AML-193 (cell line): ENCODE data around the gene SUGP2.

Experiments used
- DNase-seq, 2 experiments: peaks; one replicate each; lab custom pipeline; 2025; lab: John Stamatoyannopoulos, UW

The SUGP2 gene

DNA sequence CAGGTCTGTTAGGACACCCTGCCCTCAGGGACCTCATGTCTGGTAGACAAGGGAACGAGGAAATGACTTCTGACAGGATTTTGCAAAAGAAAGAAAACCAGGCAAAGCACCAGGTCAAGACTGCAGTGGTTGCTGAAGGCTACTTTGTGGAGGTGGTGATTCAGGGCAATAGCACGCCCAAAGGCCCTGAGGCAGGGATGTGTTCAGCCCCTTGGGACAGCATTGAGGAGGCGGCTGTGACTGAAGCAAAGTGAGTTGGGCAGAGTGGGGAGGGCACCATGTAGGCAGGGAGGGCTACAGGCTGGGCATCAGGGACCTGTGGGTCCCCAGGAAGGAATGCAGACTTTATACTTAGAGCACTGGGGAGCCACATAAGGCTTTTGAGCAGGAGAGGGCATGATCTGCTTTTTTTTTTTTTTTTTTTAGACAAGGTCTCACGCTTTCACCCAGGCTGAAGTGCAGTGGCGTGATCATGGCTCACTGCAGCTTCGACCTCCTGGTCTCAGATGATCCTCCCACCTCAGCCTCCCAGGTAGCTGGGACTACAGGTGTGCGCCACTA is 81.5 kb downstream of the SUGP2 start:
- DNase-seq = peak; percentile 13 to 21

- no peak for DNase-seq
Observed at GRCh38 chr19:18949858-18950257, 83.5 kb downstream of the SUGP2 start.

DNA sequence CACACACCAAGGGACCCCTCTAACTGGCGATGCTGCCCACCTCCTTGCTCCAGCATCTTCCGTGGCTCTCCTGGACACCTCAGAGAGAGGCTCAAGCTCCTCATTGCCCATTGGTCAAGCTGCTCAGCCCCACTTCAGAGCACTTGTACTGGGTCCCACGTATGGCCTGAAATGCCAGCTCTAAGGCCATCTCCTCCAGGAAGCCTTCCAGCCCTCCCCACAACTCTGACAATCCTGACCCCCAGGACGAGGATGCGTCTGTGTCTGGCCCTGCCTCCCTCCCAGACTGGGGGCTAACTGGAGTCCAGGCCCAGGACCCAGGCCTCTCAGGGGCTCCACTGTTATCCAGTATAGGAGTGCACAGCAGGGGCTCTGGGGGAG is 84.4 kb downstream of the SUGP2 start:
- no peak for DNase-seq

GRCh38 chr19:18948075-18948975 is 85.0 kb downstream of the SUGP2 start:
- no peak for DNase-seq

- DNase-seq = no peak
Observed at GRCh38 chr19:18946918-18947317, 86.4 kb downstream of the SUGP2 start.

DNA sequence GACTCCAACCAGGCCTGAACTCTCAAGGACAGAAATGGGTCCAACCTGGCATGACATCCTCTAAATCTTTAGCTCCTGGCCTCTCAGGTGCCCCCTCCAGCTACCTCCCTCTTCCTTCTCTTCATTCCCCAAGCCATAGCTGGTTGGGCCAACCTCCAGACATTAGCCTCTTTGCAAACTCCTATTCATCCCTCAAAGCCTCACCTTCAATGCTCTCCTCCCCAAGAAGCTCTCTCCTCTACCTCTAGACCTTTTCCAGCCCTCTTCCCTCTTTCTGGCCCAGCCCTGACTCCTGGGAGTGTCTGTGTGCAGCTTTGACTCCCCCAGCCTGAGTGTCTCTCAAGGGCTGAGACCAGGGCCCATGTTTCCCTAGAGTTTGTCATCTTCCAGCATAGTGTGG is 87.0 kb downstream of the SUGP2 start:
- DNase-seq = no peak

DNA sequence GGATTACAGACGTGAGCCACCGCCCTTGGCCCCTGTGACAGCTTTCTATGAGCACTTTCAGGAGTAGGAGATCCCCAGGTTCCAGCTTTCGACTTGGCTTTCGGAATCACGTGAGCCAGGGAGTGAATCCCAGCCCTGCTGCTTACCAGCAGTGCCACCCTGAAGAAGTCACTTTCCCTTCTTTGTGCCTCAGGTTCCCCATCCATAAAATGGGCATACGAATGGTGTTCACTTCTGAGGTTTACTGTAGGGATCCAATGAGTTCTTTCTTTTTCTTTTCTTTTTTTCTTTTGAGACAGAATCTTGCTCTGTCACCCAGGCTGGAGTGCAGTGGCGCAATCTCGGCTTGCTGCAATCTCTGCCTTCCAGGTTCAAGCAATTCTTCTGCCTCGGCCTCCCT is 88.0 kb downstream of the SUGP2 start:
- DNase-seq = no peak

GRCh38 chr19:18943465-18943864 is 89.9 kb downstream of the SUGP2 start:
- DNase-seq = no peak

- DNase-seq = no peak
Observed at GRCh38 chr19:18942692-18943091, 90.6 kb downstream of the SUGP2 start.

DNA sequence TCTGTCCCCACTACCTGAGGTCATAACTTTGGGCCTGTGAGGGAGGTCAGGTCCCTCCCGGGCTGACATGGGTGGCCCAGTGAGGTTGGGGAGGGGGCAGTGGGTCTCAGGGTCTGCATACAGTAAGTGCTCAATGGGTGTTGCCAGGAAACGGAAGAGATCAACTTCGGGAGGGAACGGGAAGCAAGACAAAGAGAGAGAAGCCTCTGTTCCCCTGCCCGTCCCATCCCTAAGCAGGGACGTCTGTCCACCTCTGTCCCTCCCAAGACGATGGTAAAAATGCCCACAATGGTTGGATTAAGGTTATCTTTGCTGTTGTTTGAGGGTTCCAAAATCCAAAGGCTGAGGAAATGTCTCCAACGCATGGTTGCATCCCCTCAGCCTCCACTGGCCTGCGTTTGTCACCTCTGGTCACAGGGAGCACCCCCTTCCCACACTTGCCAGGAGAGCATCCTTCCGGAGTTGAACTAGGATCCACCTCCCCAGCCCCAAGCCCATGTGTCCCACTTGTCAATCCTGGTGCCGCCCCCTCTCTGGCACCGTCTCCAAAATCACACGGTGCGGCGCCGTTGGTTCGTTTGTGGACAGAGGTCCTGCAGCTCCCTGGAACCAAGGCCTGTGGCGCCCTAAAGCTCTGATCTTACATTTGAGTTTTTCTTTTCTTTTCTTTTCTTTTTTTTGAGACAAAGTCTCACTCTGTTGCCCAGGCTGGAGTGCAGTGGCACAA is 91.5 kb downstream of the SUGP2 start:
- no peak for DNase-seq
